Amniotic stem cell (primary cell): ENCODE results near the gene AAMDC.
"Not testable (repeated sequence)": the region's sequence is repeated elsewhere in the genome, so short reads cannot be mapped to it uniquely, and the experiment has no call there.

Experiments
- DNase-seq: peaks from one replicate; lab custom pipeline; 2025; lab: John Stamatoyannopoulos, UW

The AAMDC gene

GRCh38 chr11:77821349-77821851, 456 bp downstream of the AAMDC start:
- no peak for DNase-seq

GRCh38 chr11:77822126-77822525, 1.2 kb downstream of the AAMDC start:
- DNase-seq: not testable (repeated sequence)

GRCh38 chr11:77823775-77824174, 2.8 kb downstream of the AAMDC start:
- DNase-seq: no peak

GRCh38 chr11:77828926-77829325, 8.0 kb downstream of the AAMDC start:
- no peak for DNase-seq

- DNase-seq: no peak
These were observed 12.4 kb downstream of the AAMDC start for GRCh38 chr11:77833302-77833701.

GRCh38 chr11:77842441-77843121, 21.6 kb downstream of the AAMDC start:
- no peak for DNase-seq

GRCh38 chr11:77843700-77844099, 22.8 kb downstream of the AAMDC start:
- not testable (repeated sequence) for DNase-seq

GRCh38 chr11:77851503-77851902, 30.6 kb downstream of the AAMDC start:
- no peak for DNase-seq

GRCh38 chr11:77854838-77855237, 33.9 kb downstream of the AAMDC start:
- no peak for DNase-seq

- not testable (repeated sequence) for DNase-seq
These were observed 37.0 kb downstream of the AAMDC start for GRCh38 chr11:77857906-77858457.

- not testable (repeated sequence) for DNase-seq
These were observed 40.5 kb downstream of the AAMDC start for GRCh38 chr11:77861444-77861843.

GRCh38 chr11:77865805-77866204, 44.9 kb downstream of the AAMDC start:
- DNase-seq: no peak

GRCh38 chr11:77866336-77866735, 45.4 kb downstream of the AAMDC start:
- DNase-seq: no peak

- no peak for DNase-seq
These were observed 47.8 kb downstream of the AAMDC start for GRCh38 chr11:77868744-77869143.

- DNase-seq: no peak
These were observed 50.9 kb downstream of the AAMDC start for GRCh38 chr11:77871855-77872254.

- no peak for DNase-seq
These were observed 52.4 kb downstream of the AAMDC start for GRCh38 chr11:77873345-77873744.

- DNase-seq: no peak
These were observed 53.3 kb downstream of the AAMDC start for GRCh38 chr11:77874206-77874605.

- DNase-seq: no peak
These were observed 55.1 kb downstream of the AAMDC start for GRCh38 chr11:77876045-77876444.

- not testable (repeated sequence) for DNase-seq
These were observed 57.3 kb downstream of the AAMDC start for GRCh38 chr11:77878247-77878646.

- no peak for DNase-seq
These were observed 58.3 kb downstream of the AAMDC start for GRCh38 chr11:77879218-77879617.

- DNase-seq: no peak
These were observed 61.5 kb downstream of the AAMDC start for GRCh38 chr11:77882396-77882795.

GRCh38 chr11:77883775-77884174, 62.8 kb downstream of the AAMDC start:
- DNase-seq: no peak

GRCh38 chr11:77884186-77884828, 63.4 kb downstream of the AAMDC start:
- DNase-seq: no peak
